ENCODE measurements around the gene AGAP1.
"Not testable (repeated sequence)": the region's sequence is repeated elsewhere in the genome, so short reads cannot be mapped to it uniquely, and the experiment has no call there.

The AGAP1 gene

DNA sequence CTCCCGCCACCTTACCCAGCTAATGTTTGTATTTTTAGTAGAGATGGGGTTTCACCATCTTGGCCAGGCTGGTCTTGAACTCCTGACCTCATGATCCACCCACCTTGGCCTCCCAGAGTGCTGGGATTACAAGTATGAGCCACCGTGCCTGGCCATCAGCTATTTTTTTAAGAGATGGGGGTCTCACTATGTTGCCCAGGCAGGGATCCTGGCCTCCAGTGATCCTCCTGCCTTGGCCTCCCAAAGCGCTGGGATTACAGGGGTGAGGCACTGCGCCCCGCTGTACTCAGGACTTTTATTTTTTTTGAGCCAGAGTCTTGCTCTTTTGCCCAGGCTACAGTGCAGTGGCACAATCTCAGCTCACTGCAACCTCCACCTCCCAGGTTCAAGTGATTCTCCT is 569.0 kb downstream of the AGAP1 start:
- not testable (repeated sequence) for DNase-seq (ENCODE audit: low read depth, low spot score)

DNA sequence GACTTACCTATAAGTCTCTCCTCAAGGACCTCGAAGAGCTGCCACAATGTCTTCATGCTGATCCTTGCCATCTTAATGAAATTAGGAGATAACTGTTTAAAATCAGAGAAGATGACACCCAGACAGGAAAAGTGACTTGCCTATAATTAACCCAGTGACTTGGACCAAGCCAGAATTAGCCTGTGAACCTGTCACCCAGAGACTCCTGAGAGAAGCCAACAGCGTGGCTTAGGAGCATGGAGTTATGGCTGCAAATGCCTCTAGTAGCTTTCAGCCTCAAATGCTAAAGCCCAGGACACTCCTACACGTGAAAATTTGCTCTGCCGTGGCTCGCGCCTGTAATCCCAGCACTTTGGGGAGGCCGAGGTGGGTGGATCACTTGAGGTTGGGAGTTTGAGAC is 570.2 kb downstream of the AGAP1 start:
- DNase-seq (ENCODE audit: low read depth, low spot score), result no peak

DNA sequence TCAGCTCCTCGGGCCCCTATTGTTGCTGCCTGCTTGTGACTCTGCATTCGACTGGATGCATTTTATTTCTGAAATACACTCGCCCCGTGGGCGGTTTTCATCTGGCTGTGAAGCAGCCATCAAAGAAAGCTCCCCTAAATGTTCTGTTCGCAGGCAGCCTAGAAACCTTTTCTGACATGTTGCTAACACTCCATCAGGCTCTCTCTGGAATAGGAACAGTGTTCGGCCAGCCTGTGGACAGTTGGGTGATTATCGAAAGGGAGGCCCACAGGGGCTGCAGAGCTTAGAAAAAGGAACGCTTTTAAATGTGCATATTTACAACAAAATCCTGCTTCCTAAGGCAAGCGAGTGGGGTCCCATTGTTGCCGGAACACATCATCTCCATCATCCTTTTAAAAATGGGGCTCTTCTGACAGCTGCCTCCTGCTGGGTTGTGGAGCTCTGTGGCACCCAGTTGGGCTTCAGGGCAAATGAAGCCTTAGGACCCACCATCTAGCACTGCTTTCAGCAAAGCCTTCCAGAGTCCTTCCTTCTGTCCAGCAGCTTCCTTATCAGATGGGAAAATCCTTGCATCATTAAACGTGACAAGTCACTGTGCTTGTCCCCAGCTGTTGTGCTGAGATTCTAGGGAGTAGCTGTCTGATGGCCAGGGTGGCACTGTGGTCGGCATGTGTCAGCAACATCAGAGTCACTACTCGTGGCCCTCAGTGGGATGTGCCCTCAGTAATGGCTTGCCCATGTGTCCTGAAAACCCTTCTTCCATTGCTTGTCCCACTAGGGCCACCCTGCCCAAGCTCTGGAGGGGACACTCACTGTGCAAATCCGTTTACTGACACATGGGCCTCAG is 571.7 kb downstream of the AGAP1 start:
- no peak for DNase-seq (ENCODE audit: low read depth, low spot score)

DNA sequence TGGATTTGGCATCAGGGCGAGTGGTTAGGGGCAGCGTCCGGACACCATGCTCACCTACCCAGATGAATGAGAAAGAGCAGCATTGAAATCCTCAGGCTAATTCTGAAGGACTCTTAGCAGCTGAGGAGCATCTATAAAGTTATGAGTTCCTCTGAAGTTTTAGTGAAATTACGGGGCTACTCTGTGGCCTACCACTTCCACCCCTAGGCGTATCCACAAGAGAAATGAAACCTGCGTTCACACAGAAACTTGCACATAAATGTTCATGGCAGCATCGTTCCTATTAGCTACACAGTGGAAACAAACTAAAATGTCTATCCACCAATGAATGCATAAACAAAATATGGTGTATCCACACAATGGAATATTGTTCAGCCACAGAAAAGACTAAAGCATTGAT is 576.4 kb downstream of the AGAP1 start:
- no peak for DNase-seq (ENCODE audit: low read depth, low spot score)

- DNase-seq (ENCODE audit: low read depth, low spot score), result no peak
Observed at GRCh38 chr2:236073246-236073645, 579.4 kb downstream of the AGAP1 start.

- no peak for DNase-seq (ENCODE audit: low read depth, low spot score)
Observed at GRCh38 chr2:236073867-236074655, 580.2 kb downstream of the AGAP1 start.

DNA sequence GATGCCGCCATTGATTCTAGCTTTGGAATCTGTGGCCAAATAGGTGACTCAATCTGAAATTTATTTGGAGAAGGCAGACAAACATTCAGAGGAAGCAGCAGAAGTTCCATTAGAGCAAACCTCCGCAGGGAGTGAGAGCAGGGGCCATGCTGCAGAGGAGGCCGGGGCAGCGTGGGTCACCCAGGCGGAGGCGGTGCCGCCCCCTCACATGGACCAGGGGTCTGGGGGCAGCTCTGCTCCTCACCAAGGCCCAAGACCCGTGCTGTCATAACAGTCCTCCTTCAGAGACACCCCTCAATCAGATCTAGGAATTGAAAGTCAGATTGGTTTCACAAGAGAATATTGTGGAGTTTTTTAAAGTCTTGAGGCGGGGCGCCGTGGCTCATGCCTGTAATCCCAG is 582.0 kb downstream of the AGAP1 start:
- no peak for DNase-seq (ENCODE audit: low read depth, low spot score)

DNA sequence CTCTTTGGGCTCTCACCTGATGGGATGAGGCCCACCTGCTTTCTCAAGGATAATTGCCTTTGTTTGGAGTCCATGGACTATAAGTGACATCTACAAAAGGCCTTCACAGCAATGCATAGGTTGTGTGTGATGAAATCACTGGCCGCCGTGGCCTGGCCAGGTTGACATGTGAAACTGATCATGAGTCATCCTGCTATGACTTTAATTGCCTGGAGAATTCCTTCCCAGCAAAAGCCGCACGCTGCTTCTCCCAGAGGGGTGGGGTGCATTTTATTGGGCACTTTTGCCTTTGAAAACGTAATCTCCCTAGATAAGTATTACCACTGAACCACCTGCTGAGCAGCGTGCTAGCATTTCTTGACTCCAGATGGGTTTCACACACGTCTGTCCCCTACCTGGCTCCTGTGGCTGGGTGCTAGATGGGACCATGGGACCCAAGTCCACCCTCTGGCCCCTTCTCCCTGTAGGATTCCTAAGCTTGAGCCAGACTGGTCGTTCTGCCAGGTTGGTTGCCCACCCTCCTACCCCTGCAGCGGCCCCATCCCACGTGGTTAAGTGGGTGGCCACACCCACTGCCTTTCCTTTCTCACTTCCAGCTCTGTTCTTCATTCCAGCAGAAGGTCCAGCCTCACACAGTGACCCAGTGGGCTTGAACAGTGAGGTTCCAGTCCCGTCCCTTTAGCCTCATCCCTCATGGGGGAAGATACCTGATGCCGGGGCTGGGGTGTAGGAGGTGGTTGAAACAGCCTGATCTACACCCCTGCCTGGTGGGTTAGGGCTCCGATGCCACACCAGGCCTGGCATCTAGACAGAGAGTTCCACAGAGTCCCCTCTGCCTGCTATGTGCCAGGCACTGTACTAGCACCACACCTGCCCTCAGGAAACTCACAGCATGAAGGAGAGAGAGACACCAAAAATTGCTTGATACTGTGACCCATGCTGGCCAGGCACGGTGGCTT is 584.7 kb downstream of the AGAP1 start:
- no peak for DNase-seq (ENCODE audit: low read depth, low spot score)

GRCh38 chr2:236080412-236080811 is 586.6 kb downstream of the AGAP1 start:
- DNase-seq (ENCODE audit: low read depth, low spot score), result no peak

GRCh38 chr2:236081171-236081570 is 587.3 kb downstream of the AGAP1 start:
- no peak for DNase-seq (ENCODE audit: low read depth, low spot score)

GRCh38 chr2:236082061-236082460 is 588.2 kb downstream of the AGAP1 start:
- DNase-seq (ENCODE audit: low read depth, low spot score), result no peak

DNA sequence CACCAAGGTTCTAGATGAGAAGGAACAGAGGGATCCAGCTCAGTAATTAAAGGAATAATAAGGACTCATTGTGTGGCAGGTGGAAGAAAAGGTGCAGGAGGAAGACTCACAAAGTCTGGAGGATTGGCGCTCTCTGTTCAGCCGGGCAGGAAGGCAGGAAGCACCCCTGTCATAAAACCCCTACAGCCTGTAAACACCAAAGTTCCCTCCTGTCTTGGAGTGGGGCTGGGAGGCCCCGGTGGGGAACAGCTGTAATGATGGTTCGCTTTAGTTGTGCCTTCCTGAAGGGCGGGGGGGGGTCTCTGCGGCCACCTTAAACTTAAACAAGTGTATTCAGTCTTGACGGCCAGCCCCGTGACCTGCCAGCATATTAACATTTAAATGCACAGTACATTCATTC is 590.1 kb downstream of the AGAP1 start:
- no peak for DNase-seq (ENCODE audit: low read depth, low spot score)

DNA sequence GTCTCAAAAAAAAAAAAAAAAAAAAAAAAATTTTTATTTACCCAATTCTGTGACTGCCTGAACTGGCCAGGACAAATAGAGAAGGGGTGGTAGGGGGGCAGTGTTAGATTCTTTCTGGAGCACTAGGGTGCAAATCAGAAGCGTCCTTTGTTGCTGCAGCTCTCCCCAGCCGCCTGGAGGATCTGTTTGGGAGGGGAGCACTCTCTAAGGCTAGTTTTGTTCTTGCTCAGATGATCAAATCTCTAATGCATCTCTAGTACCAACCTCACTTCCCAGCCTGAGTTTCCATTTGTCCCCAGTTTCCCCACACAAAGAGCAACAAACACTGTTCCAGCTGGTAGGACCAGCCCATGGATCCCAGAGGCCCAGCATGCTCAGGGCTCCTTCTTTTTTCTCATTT is 591.4 kb downstream of the AGAP1 start:
- DNase-seq (ENCODE audit: low read depth, low spot score), result no peak

DNA sequence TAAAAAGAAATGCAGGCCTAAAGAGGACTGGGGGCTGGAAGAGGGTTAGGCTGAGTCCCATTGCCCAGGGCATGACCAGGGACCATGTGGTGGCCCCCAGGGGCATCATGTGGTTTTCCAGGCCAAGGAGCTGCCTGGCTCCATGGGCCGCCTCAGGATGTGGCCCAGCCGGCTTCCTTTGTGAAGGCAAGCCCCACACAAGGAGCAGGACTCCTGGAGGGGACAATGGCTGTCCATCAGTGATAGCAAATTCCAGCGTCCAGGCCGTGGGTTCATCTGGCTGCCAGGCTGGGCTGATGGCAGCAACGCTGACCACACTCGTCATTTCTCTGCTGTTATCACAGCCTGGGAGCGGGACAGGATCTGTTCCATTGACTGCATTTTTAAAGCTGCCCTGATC is 591.8 kb downstream of the AGAP1 start:
- no peak for DNase-seq (ENCODE audit: low read depth, low spot score)

DNA sequence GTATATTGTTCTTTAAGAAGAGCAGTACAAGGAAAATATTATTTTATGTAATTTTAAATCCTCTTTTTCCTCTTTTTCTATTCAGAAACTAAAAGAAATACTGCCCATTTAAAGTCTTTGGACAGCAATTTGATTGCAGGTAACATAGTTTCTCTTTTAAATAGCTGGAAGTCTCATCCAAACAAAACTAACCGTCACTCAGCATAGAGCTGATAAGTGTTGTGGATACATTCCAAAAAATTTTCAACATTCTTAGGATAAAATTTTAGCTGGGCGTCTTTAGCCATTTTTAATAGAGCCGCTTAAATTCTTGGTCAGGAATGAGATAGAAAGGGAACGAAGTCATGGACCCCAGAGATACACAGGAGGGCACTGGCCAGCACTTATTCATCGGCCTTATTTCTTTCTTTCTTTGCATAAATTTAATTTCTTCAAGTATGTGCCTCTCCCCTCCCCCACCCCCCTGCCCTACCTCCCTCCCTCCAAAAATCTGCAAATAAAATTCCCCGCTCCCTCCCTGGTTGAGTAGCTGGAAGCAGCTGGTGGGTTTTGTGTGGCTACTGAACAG is 592.6 kb downstream of the AGAP1 start:
- no peak for DNase-seq (ENCODE audit: low read depth, low spot score)

DNA sequence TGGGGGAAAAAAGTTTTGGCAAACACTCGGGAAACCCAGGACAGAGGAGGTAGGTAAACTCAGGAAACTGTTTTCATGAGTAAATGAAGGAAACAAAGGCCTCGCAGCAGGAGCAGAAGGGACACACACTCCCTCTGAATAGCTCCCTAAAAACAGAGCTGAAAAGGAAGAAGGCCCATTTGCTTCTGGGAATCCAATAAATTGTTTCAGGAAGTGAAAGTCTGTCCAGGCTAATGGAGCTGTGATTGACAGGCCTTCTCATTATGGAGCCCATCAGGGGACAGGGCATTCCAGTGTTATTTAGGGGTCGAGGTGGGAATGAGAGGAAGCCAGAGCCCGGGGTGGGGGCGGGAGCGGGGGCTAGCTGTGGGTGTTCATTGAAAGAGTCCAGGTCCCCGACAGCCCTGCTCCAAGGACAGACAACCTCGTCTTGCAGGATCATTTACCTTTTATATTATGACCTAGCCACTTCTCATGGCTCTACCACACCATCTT is 593.2 kb downstream of the AGAP1 start:
- no peak for DNase-seq (ENCODE audit: low read depth, low spot score)

GRCh38 chr2:236088368-236089057 is 594.7 kb downstream of the AGAP1 start:
- DNase-seq (ENCODE audit: low read depth, low spot score), result no peak

GRCh38 chr2:236089271-236090026 is 595.6 kb downstream of the AGAP1 start:
- no peak for DNase-seq (ENCODE audit: low read depth, low spot score)

- DNase-seq (ENCODE audit: low read depth, low spot score), result no peak
Observed at GRCh38 chr2:236090027-236090382, 596.2 kb downstream of the AGAP1 start.

GRCh38 chr2:236090826-236091225 is 597.0 kb downstream of the AGAP1 start:
- DNase-seq (ENCODE audit: low read depth, low spot score), result not testable (repeated sequence)
